Measurements from ENCODE around the gene NEB.

GRCh38 chr2:151567006-151567405 is 167.3 kb downstream of the NEB start:
- TF ChIP-seq EP300 (IDR thresholded peaks at IDR 0.05; ENCODE audit: borderline replicate concordance) (no peak), RAD21 (IDR thresholded peaks at IDR 0.05; ENCODE audit: low read depth) (no peak)

Data from Ishikawa (cell line).